Stomach smooth muscle (tissue), 2 donors: ENCODE results near the gene MYO3A.
A peak's percentile ranks its signal among the peaks of the same experiment; 100 is the strongest.

ENCODE experiments used
- H3K27ac ChIP-seq: one replicate; pipeline ENCODE4 v1.7.0; 2013; ENCODE audit warnings: mild to moderate bottlenecking, low read length, inconsistent platforms
- H3K27me3 ChIP-seq, 2 donors: one replicate each; pipeline ENCODE4 v1.7.0; 2013; ENCODE audit warnings: low read length in 2 of 2; ENCODE audit not compliant: insufficient read depth in 2 of 2, control insufficient read depth in 1 of 2
- H3K36me3 ChIP-seq, 2 donors: one replicate each; pipeline ENCODE4 v1.7.0; 2013; ENCODE audit warnings: low read length in 2 of 2; ENCODE audit not compliant: control insufficient read depth in 2 of 2, insufficient read depth in 2 of 2
- H3K4me1 ChIP-seq: one replicate; pipeline ENCODE4 v1.7.0; 2013; ENCODE audit warnings: low read length; ENCODE audit not compliant: control insufficient read depth, insufficient read depth
- H3K4me3 ChIP-seq, 2 donors: one replicate each; pipeline ENCODE4 v1.7.0; 2013; ENCODE audit warnings: low read length in 2 of 2
- H3K9ac ChIP-seq, 2 donors: one replicate each; pipeline ENCODE4 v1.7.0; 2013; ENCODE audit warnings: low read length in 2 of 2, mild to moderate bottlenecking in 1 of 2
- H3K9me3 ChIP-seq, 2 donors: one replicate each; pipeline ENCODE4 v1.7.0; 2013; ENCODE audit warnings: low read length in 2 of 2; ENCODE audit not compliant: control insufficient read depth in 2 of 2
- donor health status: healthy.
- donor health status: Pancreatic carcinoma.

The MYO3A gene

DNA sequence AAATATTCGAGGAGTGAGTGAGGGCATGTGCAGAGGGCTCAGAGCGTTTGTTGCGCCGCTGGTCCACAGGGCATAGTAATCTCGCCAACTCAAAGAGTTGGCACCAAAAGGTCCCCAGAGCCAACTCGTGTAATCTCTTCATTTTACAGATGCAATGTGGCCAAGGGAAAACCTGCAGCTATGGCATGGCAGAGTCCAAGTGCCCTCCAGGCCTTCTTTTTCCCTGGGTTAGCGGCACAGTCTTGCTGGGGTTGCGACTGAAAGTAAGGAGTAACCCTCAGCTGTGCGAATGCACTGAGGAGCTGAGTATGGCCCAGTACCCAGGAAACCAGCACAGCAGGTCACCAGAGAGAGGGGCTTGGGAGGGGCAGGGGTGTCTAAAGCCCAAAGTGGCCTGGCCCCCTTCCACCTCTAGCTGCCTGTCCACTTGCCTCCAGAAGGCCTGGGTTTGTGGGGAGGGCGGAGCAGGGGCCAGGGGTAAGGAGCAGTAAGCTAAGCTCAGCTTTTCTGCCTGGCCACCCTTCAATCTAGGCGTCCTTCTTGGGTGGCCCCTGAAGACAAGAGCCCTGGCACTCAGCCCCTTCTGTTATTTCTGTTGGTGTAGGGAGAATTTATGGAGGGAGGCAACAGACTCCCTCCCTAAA lies 279.2 kb downstream of the MYO3A start:
- Histone ChIP-seq H3K36me3 (no peaks in the 10 kb centered on the region), H3K27ac (no peak overlapping the region), H3K9ac (no peak overlapping the region), H3K4me3 (no peak overlapping the region), H3K9me3 (no peaks in the 10 kb centered on the region), H3K27me3 (peaks cover 43 to 59% of the 10 kb centered on the region in 2 donors), H3K4me1 (peaks cover 14% of the 10 kb centered on the region)

DNA sequence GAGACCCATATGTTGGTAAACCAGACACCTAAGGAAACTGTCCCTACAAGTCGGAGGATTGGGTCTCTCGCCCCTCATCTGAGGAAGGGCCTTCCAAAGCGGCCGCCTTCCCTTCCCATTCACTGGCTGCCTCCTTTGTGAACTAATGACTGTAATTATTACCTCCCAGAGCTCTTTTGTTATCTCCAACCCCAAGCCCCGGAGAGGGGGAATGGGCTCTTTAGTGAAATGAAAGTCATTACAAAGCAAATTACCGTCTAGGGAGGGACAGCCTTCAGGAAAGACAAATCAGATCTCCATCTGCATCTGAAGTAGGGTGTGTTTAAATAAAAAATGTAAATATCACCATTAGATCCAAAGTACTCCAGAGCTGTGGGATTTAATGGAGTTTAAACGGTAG lies 280.0 kb downstream of the MYO3A start:
- no peak overlapping the region for H3K9ac ChIP-seq
- peaks cover 14% of the 10 kb centered on the region for H3K4me1 ChIP-seq
- no peaks in the 10 kb centered on the region for H3K9me3 ChIP-seq
- no peak overlapping the region for H3K4me3 ChIP-seq
- H3K27ac ChIP-seq = no peak overlapping the region
- H3K36me3 ChIP-seq = no peaks in the 10 kb centered on the region
- peaks cover 45 to 64% of the 10 kb centered on the region in 2 donors for H3K27me3 ChIP-seq

DNA sequence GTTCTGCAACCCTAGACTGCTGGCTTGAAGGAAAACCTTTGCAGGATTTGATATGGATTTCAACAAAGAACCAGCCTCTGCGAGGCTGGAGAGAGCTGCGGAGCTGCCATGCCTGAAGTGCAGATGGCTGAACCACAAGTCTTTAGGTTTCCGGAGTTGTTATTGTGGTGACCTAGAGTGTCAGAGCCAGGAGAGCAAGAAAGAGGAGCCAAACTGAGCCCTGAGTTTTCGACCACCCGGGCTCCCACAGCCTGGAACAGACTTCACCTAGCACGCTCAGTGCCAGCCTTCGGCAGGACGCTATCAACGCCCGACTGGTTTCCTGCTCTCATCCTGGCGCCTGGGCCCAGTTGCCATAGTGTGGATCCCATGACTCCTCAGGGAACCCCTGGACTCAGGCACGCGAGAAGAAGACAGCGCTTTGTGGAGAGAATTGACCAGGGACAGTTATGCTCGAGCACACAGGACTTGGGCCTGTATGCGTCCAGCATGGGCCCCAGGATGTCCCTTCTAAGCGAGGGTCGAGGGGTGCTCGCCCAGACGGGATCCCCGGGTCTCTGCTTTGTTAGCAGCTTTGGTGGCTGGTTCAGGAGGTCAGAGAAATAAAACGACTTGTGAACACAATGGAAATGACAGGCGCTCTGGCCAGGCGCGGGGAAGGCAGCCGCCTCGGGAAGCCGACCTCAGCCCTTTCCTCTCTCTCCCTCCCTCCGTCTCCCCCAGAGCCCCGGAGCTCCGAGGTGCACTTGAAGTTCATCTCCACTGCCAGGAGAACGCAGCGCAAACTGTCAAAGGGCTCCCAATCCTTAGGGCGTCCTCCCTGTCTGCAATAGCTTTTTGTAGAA lies 280.7 kb downstream of the MYO3A start:
- H3K9ac ChIP-seq = no peak overlapping the region
- no peaks in the 10 kb centered on the region for H3K9me3 ChIP-seq
- H3K4me3 ChIP-seq = peak overlapping the region in 1 of 2 donors; percentile 29
- H3K27ac ChIP-seq = no peak overlapping the region
- H3K4me1 ChIP-seq = peaks cover 14% of the 10 kb centered on the region
- H3K36me3 ChIP-seq = no peaks in the 10 kb centered on the region
- peaks cover 50 to 71% of the 10 kb centered on the region in 2 donors for H3K27me3 ChIP-seq

DNA sequence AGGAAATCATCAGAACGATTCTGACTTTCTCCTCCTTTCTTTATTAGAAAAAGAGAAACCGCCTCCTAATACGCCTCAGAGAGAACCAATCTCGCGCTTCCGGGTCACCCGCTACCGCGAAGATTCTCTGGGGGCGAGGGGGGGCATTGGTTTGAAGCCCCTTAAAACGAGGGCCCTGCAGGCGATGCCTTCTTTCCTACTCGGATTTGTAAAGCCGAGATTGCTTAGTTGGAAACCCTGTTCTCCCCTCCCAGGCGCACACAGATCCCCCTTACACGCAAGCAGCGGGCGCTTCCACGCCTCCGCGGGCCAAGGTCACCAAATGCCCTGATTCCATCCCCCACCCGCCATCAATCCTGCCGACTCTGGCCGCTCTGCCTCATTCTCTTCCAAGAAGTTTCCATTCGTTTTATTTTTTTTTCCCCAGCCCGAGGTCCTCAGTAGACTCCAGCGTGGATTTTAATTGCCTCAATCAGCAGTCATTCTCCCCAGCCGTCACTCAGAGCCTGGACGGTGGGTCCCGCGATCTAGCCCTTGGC lies 281.4 kb downstream of the MYO3A start:
- H3K27ac ChIP-seq = no peak overlapping the region
- no peak overlapping the region for H3K9ac ChIP-seq
- peaks cover 55 to 76% of the 10 kb centered on the region in 2 donors for H3K27me3 ChIP-seq
- H3K4me3 ChIP-seq = peak overlapping the region in 1 of 2 donors; percentile 49
- peaks cover 14% of the 10 kb centered on the region for H3K4me1 ChIP-seq
- no peaks in the 10 kb centered on the region for H3K9me3 ChIP-seq
- no peaks in the 10 kb centered on the region for H3K36me3 ChIP-seq

DNA sequence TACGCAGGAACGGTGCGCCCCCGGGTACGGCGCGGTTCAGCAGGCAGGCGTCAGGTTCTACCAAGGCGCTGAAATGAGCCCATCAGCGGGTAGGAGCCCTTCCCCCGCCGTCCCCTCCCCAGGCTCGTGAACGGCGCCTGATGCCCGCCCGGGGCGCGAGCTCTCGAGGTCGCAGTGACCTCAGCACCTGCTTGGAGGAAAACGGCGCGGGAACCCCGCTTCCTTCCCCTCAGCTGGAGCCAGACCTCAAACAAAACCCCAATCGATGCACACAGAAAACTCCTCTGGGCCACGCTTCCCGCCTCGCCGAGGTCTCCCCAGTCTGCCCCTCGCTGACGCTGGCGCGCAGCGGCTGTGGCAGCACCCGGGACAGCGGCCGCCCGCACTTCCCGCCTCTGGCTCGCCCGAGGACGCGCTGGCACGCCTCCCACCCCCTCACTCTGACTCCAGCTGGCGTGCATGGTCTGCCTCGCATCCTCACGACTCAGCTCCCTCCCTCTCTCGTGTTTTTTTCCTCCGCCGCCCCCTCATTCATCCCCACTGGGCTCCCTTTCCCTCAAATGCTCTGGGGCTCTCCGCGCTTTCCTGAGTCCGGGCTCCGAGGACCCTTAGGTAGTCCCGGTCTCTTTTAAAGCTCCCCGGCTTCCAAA lies 282.0 kb downstream of the MYO3A start:
- Histone ChIP-seq H3K27ac (no peak overlapping the region), H3K9ac (no peak overlapping the region), H3K4me1 (peaks cover 14% of the 10 kb centered on the region), H3K27me3 (peaks cover 50 to 80% of the 10 kb centered on the region in 2 donors), H3K36me3 (no peaks in the 10 kb centered on the region), H3K4me3 (peak overlapping the region in 1 of 2 donors; percentile 49), H3K9me3 (no peaks in the 10 kb centered on the region)

DNA sequence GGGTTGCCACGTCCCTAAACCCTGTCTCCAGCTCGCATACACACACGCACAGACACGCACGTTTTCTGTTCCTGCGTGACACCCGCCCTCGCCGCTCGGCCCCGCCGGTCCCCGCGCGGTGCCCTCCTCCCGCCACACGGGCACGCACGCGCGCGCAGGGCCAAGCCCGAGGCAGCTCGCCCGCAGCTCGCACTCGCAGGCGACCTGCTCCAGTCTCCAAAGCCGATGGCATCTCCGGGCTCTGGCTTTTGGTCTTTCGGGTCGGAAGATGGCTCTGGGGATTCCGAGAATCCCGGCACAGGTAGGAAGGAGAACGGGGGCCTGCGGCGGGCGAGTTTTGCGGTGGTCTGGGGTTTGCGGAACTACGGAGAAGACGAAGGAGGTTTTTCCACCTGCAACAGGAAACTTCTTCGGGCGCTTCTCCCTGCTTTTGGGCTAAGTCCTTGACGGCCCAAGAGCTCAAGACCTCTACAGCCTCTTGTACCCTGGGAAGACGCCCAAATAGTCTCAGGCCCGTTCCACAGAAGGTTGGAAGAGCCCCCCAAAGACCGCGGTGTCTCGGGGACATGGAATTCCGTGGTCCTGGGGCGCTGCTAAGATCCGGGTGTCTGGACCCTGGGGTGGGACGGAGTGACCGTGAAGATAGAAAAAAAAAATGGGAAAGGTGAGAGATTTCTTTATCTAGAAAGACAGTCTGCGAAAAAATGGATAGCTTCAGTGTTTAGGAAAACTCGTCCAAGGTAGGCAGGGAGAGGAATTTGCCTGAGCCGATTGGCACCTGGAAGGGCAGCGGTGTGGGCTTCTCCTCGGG lies 282.8 kb downstream of the MYO3A start, which contains the start of gene GAD2:
Gene GAD2 (plus strand): TSS at position 190 of the 811 bp plus-strand sequence. CDS start 36 bp downstream, at position 226.
- H3K9ac ChIP-seq = no peak within 1 kb of the TSS
- no peak within 1 kb of the TSS for H3K27ac ChIP-seq
- H3K9me3 ChIP-seq = no peaks in the 10 kb centered on the region
- peaks cover 14% of the 10 kb centered on the region for H3K4me1 ChIP-seq
- peaks cover 52 to 87% of the 10 kb centered on the region in 2 donors for H3K27me3 ChIP-seq
- no peaks in the 10 kb centered on the region for H3K36me3 ChIP-seq
- peak within 1 kb of the TSS in 1 of 2 donors; percentile 49 for H3K4me3 ChIP-seq

DNA sequence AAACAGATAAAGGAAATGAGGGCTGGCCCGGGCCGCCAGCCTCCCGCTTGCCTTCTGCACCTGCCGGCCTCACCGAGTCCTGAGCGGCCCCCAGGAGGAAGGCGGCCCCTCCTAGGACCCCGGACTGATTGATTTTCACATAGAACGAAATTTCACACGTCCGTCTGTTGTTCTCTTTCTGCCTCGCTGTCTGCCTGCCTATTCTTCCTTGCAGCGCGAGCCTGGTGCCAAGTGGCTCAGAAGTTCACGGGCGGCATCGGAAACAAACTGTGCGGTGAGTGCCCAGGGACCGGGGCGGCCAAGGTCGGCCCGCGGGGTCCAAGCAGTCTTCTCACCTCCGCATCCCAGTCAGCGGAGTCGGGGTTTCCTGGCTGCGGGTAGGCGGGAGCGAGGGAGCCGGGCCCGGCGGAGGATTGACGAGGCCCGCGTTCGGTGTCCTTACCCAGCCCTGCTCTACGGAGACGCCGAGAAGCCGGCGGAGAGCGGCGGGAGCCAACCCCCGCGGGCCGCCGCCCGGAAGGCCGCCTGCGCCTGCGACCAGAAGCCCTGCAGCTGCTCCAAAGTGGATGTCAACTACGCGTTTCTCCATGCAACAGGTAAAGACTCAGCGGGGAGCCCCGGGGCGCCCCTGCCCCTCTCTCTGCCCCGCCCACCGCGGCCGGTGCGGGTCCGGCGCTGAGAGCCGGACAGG lies 283.5 kb downstream of the MYO3A start:
- Histone ChIP-seq H3K4me3 (no peak overlapping the region), H3K4me1 (peaks cover 14% of the 10 kb centered on the region), H3K9ac (no peak overlapping the region), H3K9me3 (no peaks in the 10 kb centered on the region), H3K27me3 (peaks cover 48 to 86% of the 10 kb centered on the region in 2 donors), H3K36me3 (no peaks in the 10 kb centered on the region), H3K27ac (no peak overlapping the region)

DNA sequence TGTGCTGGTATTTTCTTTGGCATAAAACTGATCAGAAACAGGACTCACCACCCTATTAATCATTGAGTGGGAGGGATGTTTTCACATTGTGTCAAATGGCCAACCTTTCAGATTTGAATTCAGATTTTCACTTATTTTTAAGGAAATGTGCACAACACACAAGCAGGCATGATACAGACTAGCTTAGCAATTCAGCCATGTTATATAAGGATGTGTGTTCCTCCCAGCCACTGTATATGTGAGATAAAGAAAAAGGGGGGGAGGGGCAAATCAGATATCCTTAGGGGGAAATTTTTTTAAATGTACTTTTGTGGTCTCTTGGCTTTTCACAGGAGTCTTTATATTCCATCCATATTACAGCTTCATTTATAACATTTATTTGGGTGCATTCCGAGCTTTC lies 285.6 kb downstream of the MYO3A start:
- H3K27ac ChIP-seq = no peak overlapping the region
- H3K27me3 ChIP-seq = peaks cover 37 to 68% of the 10 kb centered on the region in 2 donors
- H3K9ac ChIP-seq = no peak overlapping the region
- no peaks in the 10 kb centered on the region for H3K9me3 ChIP-seq
- peaks cover 14% of the 10 kb centered on the region for H3K4me1 ChIP-seq
- H3K36me3 ChIP-seq = no peaks in the 10 kb centered on the region
- no peak overlapping the region for H3K4me3 ChIP-seq

DNA sequence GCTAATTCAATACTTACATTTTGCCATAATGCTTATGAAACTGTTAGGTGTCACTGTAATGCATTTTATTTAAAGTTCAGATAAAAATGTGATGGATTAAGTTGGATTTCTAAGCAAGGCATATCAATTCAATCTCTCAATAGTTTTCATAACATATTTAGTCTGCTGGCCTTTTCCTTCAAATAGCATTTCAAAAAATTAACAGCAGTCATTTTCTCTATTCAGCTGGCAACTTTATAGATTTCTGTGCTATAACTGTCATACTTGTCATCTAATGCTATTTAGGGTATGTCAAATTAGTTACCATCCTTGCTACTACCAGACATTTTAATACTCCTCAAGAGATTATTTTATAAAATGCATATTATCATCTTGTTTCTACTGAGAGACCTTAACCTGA lies 286.9 kb downstream of the MYO3A start:
- Histone ChIP-seq H3K9me3 (no peaks in the 10 kb centered on the region), H3K4me1 (peaks cover 8% of the 10 kb centered on the region), H3K27ac (no peak overlapping the region), H3K36me3 (no peaks in the 10 kb centered on the region), H3K9ac (no peak overlapping the region), H3K27me3 (peaks cover 29 to 60% of the 10 kb centered on the region in 2 donors), H3K4me3 (no peak overlapping the region)
